ENCODE data around the gene NUCKS1. TPM values are rescaled to one million over a fixed set of nuclear protein-coding genes. Genes with fewer than 3 reads are reported as not detected.
A peak's percentile ranks its signal among the peaks of the same experiment; 100 is the strongest.

The NUCKS1 gene
- total and polyA plus RNA-seq, 2 of the 13 experiments (the other 11 are each of a cell fraction or from before 2014, with no cell fraction given), result 35.5 to 117 TPM

DNA sequence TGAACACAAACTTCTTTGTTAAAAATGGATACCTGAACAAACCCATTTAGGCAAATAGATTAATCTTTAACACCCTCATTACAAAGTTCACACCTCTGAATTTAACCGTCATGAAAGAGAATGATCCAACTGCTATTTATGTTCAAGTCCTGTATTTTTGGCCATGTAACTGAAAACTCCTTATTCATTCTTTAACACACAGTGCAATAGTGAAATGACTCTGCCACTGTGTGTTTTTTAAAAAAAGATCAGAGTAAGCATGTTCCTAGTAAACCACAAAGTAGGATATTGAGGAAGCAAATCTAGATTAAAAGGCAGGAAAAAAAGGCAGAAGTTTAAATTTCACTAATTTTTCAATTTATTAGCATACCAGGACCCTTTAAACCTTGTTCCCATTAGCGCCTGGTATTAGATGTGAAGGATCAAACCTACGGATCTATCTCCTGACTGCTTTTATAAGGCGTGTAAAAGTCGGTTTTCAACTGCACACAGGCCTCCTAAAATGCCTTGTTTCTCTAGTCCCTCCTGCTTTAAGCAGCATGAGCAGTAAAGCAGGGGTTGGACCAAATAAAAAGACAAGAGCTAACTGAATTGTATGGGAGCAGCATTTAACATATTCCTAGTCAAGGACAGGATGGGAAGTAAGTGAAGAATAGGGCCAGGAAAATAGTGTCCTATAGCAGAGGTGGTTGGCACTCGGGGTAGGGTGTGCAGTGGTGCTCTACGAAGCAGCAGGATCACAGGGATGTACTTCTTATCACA lies 33.4 kb downstream of the NUCKS1 start (continued):
- TF ChIP-seq GABPA (IDR thresholded peaks at IDR 0.05; ENCODE audit: low read depth, low read length) (no peak), GABPA (CRISPR knock-in tag; IDR thresholded peaks at IDR 0.05; ENCODE audit: low read depth) (no peak), CHD4 (IDR thresholded peaks at IDR 0.05; ENCODE audit: borderline replicate concordance, low read length) (no peak)

DNA sequence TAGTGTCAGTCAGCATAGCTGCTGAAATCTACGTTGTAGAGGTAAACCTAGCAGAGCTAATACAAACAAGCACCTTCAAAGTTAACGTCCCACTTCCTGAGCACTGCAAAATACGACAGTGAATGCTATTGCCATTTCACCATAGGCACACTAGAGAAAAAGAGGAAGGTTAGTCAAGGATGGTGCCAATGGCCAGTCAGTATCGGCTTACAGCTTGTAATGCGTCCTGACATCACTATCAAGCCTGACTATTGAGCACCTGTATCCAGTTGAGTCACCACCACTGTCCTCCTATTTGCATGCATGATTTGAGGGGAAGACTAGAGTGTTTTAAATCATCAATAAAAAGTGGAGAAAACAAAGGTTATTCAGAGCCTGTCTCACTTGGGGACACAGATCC lies 34.4 kb downstream of the NUCKS1 start:
- no peaks in the 10 kb centered on the region for H4K20me1 ChIP-seq (ENCODE audit: insufficient read depth, low read length)
- DNase-seq (ENCODE audit: low spot score) (no peak), ATAC-seq (no peak), FAIRE-seq (no peak)
- H3K4me2 ChIP-seq (ENCODE audit: low read depth, low read length), result no peak overlapping the region
- no peaks in the 10 kb centered on the region for H3K9me3 ChIP-seq (ENCODE audit: low read length)
- H3K9ac ChIP-seq (ENCODE audit: insufficient read depth, low read depth, low read length), result no peak overlapping the region
- BruUV-seq (replicated peaks), result no TSS peak
- ChIA-PET CTCF (ENCODE audit: low intra/inter-chr PET ratio, low total read pairs) (no interaction called here), POLR2A (no interaction called here)
- no peak overlapping the region for H2AFZ ChIP-seq (ENCODE audit: low read length)
- H3K27ac ChIP-seq (ENCODE audit: extremely low read length, insufficient read depth, low read length), result no peak overlapping the region
- intact Hi-C loops (cut with micrococcal nuclease; ENCODE audit: unreplicated experiment), result no loop called here
- H3K79me2 ChIP-seq (ENCODE audit: insufficient read depth, low read length), result no peaks in the 10 kb centered on the region
- H3K4me1 ChIP-seq (ENCODE audit: insufficient read depth, low read length), result peaks cover 64% of the 10 kb centered on the region
- peak; percentile 44 for TF ChIP-seq RBM22 (optimal IDR thresholded peaks at IDR 0.05; ENCODE audit: low read length)
- TF ChIP-seq, protein P1, sequence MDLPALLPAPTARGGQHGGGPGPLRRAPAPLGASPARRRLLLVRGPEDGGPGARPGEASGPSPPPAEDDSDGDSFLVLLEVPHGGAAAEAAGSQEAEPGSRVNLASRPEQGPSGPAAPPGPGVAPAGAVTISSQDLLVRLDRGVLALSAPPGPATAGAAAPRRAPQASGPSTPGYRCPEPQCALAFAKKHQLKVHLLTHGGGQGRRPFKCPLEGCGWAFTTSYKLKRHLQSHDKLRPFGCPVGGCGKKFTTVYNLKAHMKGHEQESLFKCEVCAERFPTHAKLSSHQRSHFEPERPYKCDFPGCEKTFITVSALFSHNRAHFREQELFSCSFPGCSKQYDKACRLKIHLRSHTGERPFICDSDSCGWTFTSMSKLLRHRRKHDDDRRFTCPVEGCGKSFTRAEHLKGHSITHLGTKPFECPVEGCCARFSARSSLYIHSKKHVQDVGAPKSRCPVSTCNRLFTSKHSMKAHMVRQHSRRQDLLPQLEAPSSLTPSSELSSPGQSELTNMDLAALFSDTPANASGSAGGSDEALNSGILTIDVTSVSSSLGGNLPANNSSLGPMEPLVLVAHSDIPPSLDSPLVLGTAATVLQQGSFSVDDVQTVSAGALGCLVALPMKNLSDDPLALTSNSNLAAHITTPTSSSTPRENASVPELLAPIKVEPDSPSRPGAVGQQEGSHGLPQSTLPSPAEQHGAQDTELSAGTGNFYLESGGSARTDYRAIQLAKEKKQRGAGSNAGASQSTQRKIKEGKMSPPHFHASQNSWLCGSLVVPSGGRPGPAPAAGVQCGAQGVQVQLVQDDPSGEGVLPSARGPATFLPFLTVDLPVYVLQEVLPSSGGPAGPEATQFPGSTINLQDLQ (CRISPR knock-in tag; IDR thresholded peaks at IDR 0.05), result no peak
- peak; percentile 35; the same call in 1 of the 2 replicates for TF ChIP-seq POLR2G (IDR thresholded peaks at IDR 0.05; ENCODE audit: low read depth, low read length)
- WGBS (ENCODE audit: low lambda C conversion rate), result 81% methylated on average over 5 of the region's 5 CpGs
- no peaks in the 10 kb centered on the region for H3K27me3 ChIP-seq (ENCODE audit: control insufficient read depth in 1 of 2, insufficient read depth in 2 of 2, low read length in 2 of 2)
- peaks cover 13 to 32% of the 10 kb centered on the region in 2 experiments for H3K36me3 ChIP-seq (replicated peaks in 1 of 2; ENCODE audit: control insufficient read depth in 1 of 2, insufficient read depth in 2 of 2, low read length in 2 of 2)
- H3K4me3 ChIP-seq (replicated peaks in 1 of 3; ENCODE audit: insufficient read depth in 1 of 3, low read depth in 2 of 3, low read length in 3 of 3), result no peak overlapping the region
- in situ Hi-C loops (cut with HindIII; ENCODE audit: extremely low pct_ligation_motif_present, low pct_unique_long_range_greater_than_20kb), result loop anchor here (5.0 kb wide), 1 partner anchor 123 kb away; no protein-coding TSS in a partner anchor

All from HepG2 (cell line).